HEK293 (cell line): ENCODE data around the gene RNF212.
A peak's percentile ranks its signal among the peaks of the same experiment; 100 is the strongest.

Experiments
- CTCF ChIA-PET: fragments of 350-600 bp; formaldehyde crosslinking; extraction: SDS; loops from one replicate; lab custom pipeline; 2021; ENCODE audit warnings: antibody characterized with exemption; lab: Yijun Ruan, JAX
- POLR2A ChIA-PET: fragments of 300-600 bp; formaldehyde crosslinking; extraction: SDS; loops from one replicate; lab custom pipeline; 2020; ENCODE audit warnings: antibody characterized with exemption, inconsistent platforms; lab: Yijun Ruan, JAX
- H3K27ac ChIP-seq: fragments of 200-500 bp; sonication (Bioruptor generic); 2 replicates; pipeline ENCODE4 v1.5.1; 2014; ENCODE audit warnings: low read depth, low read length, control low read depth, inconsistent platforms; ENCODE audit errors: extremely low read depth
- H3K36me3 ChIP-seq, 2 experiments: fragments of 200-500 bp in 1 of 2; sonication (Bioruptor generic) in 1 of 2; 1 replicate in 1 of 2; 2 replicates in 1 of 2; pipeline ENCODE4 v1.5.1; 2014 to 2017; ENCODE audit warnings: inconsistent platforms in 2 of 2, low read length in 2 of 2; ENCODE audit not compliant: control insufficient read depth in 2 of 2, insufficient read depth in 1 of 2
- H3K4me1 ChIP-seq: fragments of 200-500 bp; sonication (Bioruptor generic); 2 replicates; pipeline ENCODE4 v1.5.1; 2014; ENCODE audit warnings: mild to moderate bottlenecking, low read length, inconsistent platforms; ENCODE audit not compliant: control insufficient read depth, insufficient read depth
- H3K4me3 ChIP-seq: 2 replicates; pipeline ENCODE4 v1.5.1; 2011; ENCODE audit warnings: low read depth, mild to moderate bottlenecking, control low read depth, low read length, moderate library complexity
- H3K9me3 ChIP-seq: fragments of 200-500 bp; sonication (Bioruptor generic); 2 replicates; pipeline ENCODE4 v1.5.1; 2014; ENCODE audit warnings: low read depth, low read length, inconsistent platforms; ENCODE audit not compliant: control insufficient read depth, insufficient read depth
- EGR2 ChIP-seq: fragments of 450-650 bp; formaldehyde crosslinking; IDR thresholded peaks from 2 replicates; pipeline ENCODE4 v1.5.1; 2016; ENCODE audit warnings: low read depth, missing biosample characterization, missing genetic modification characterization
- HOXC10 ChIP-seq: sonication (generic); formaldehyde crosslinking; IDR thresholded peaks from 2 replicates; pipeline ENCODE4 v1.8.1; 2023; ENCODE audit warnings: mild to moderate bottlenecking, missing genetic modification reagents
- TCF7L2 ChIP-seq: IDR thresholded peaks from 2 replicates; pipeline ENCODE4 v1.6.1; 2011; ENCODE audit warnings: low read depth, mild to moderate bottlenecking, inconsistent platforms, low read length, moderate library complexity, borderline replicate concordance
- ZBTB44 ChIP-seq: fragments of 450-650 bp; IDR thresholded peaks from 2 replicates; pipeline ENCODE4 v1.5.1; 2018; ENCODE audit warnings: missing biosample characterization, mild to moderate bottlenecking, missing genetic modification characterization
- ZFHX2 ChIP-seq: fragments of 450-650 bp; formaldehyde crosslinking; conservative IDR thresholded peaks from 2 replicates; pipeline ENCODE4 v1.5.1; 2016; ENCODE audit warnings: missing biosample characterization, missing genetic modification characterization
- ZNF585B ChIP-seq: fragments of 450-650 bp; formaldehyde crosslinking; IDR thresholded peaks from 2 replicates; pipeline ENCODE4 v1.5.1; 2016; ENCODE audit warnings: missing biosample characterization, missing genetic modification characterization
- ZNF596 ChIP-seq: fragments of 450-650 bp; IDR thresholded peaks from 2 replicates; pipeline ENCODE4 v1.5.0; 2018; ENCODE audit warnings: missing biosample characterization, mild to moderate bottlenecking, missing genetic modification characterization, moderate library complexity
- ZNF623 ChIP-seq: fragments of 450-650 bp; formaldehyde crosslinking; IDR thresholded peaks from 2 replicates; pipeline ENCODE4 v1.5.1; 2016; ENCODE audit warnings: missing biosample characterization, missing genetic modification characterization
- ZNF639 ChIP-seq: fragments of 450-650 bp; formaldehyde crosslinking; IDR thresholded peaks from 2 replicates; pipeline ENCODE4 v1.5.1; 2016; ENCODE audit warnings: missing biosample characterization, missing genetic modification characterization
- ZNF660 ChIP-seq: fragments of 450-650 bp; IDR thresholded peaks from 2 replicates; pipeline ENCODE4 v1.5.1; 2018; ENCODE audit warnings: missing biosample characterization, mild to moderate bottlenecking, missing genetic modification characterization
- ZNF768 ChIP-seq: fragments of 450-650 bp; formaldehyde crosslinking; IDR thresholded peaks from 2 replicates; pipeline ENCODE4 v1.5.1; 2018; ENCODE audit warnings: missing biosample characterization, mild to moderate bottlenecking, missing genetic modification characterization
- ZNF776 ChIP-seq: fragments of 450-650 bp; formaldehyde crosslinking; IDR thresholded peaks from 2 replicates; pipeline ENCODE4 v1.5.0; 2017; ENCODE audit warnings: missing biosample characterization, missing genetic modification characterization, borderline replicate concordance
- ZNF837 ChIP-seq: fragments of 450-650 bp; formaldehyde crosslinking; IDR thresholded peaks from 2 replicates; pipeline ENCODE4 v1.5.1; 2016; ENCODE audit warnings: missing biosample characterization, missing genetic modification characterization
- ZSCAN5A ChIP-seq: fragments of 450-650 bp; formaldehyde crosslinking; IDR thresholded peaks from 2 replicates; pipeline ENCODE4 v1.5.1; 2016; ENCODE audit warnings: missing biosample characterization, missing genetic modification characterization
- TF ChIP-seq, protein P1 (sequence below): fragments of 450-650 bp; formaldehyde crosslinking; IDR thresholded peaks from 2 replicates; pipeline ENCODE4 v1.5.1; 2016; ENCODE audit warnings: missing biosample characterization, missing genetic modification characterization
- TF ChIP-seq, protein P2 (sequence below): fragments of 450-650 bp; formaldehyde crosslinking; IDR thresholded peaks from 2 replicates; pipeline ENCODE4 v1.5.1; 2016; ENCODE audit warnings: missing biosample characterization, missing genetic modification characterization
- TF ChIP-seq, protein P3 (sequence below): fragments of 450-650 bp; formaldehyde crosslinking; IDR thresholded peaks from 2 replicates; pipeline ENCODE4 v1.5.1; 2017; ENCODE audit warnings: missing biosample characterization, missing genetic modification characterization
- TF ChIP-seq, protein P4 (sequence below): fragments of 450-650 bp; formaldehyde crosslinking; IDR thresholded peaks from 2 replicates; pipeline ENCODE4 v1.5.1; 2017; ENCODE audit warnings: missing biosample characterization, missing genetic modification characterization

Gene RNF212

DNA sequence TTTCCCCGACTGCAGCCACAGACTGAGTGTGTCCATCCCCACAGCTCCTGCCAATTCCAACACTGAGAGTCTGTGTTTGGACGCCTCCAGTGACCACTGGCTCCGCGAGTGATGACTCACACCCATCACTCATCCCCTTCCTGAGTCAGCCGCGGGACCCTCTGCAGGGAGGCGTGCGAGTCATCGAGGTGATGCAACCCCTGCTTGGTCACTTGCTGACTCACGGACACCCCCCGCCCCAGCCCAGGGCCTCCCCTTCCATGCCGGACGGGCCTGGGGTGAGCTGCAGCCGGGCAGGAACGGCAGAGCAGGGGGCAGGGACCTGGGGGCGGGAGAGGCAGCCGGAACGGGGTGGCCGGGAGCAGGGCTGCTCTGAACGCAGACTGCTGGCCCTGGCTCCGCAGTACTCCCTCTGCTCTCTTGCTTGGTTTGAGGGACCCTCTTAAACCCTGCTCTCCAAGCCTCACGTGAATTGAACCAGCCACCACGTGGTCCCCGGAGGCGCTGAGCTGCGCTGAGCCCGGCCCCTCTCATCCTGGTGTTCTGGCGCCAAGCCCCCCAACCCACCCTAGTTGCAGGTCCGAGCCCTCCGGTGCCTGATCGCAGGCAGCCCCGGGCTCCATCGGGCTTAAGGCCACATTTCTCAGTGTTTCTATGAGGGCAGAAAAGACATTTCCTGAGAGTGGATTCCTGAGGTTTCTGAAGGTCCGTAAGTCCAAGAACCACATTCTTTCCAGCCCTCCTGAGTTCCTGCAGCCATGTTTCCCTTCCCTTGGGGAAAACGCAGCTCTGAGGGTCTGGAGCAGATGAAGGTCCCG, 69.5 kb downstream of the RNF212 start (continued):
- TF ChIP-seq ZNF837 (no peak), ZNF585B (tag by site-specific recombination) (no peak), ZNF776 (no peak), ZBTB44 (tag by site-specific recombination) (no peak)
- TF ChIP-seq, protein P1, sequence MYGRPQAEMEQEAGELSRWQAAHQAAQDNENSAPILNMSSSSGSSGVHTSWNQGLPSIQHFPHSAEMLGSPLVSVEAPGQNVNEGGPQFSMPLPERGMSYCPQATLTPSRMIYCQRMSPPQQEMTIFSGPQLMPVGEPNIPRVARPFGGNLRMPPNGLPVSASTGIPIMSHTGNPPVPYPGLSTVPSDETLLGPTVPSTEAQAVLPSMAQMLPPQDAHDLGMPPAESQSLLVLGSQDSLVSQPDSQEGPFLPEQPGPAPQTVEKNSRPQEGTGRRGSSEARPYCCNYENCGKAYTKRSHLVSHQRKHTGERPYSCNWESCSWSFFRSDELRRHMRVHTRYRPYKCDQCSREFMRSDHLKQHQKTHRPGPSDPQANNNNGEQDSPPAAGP (tag by site-specific recombination), result peak; percentile 98
- TF ChIP-seq, protein P2, sequence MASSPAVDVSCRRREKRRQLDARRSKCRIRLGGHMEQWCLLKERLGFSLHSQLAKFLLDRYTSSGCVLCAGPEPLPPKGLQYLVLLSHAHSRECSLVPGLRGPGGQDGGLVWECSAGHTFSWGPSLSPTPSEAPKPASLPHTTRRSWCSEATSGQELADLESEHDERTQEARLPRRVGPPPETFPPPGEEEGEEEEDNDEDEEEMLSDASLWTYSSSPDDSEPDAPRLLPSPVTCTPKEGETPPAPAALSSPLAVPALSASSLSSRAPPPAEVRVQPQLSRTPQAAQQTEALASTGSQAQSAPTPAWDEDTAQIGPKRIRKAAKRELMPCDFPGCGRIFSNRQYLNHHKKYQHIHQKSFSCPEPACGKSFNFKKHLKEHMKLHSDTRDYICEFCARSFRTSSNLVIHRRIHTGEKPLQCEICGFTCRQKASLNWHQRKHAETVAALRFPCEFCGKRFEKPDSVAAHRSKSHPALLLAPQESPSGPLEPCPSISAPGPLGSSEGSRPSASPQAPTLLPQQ (tag by site-specific recombination), result peak; percentile 84

DNA sequence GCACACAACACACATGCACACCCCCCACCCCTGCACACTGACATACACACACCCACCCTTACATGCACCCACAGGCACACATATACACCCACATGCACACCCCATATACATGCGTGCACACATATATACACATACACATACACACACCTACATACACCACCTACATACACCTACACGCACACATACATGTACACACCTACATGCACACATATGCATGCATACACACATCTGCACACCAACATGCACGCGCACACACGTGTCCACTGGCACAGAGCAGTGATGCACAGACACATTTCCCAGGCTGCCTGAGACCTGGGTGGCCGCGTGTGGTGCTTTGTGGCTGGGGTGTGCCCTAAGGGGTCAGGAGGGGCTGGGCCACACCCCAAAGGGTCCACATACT, 70.2 kb downstream of the RNF212 start:
- no peak overlapping the region for H3K27ac ChIP-seq
- ChIA-PET POLR2A (no interaction called here), CTCF (no interaction called here)
- H3K9me3 ChIP-seq, result no peaks in the 10 kb centered on the region
- H3K36me3 ChIP-seq, result no peaks in the 10 kb centered on the region
- no peak overlapping the region for H3K4me3 ChIP-seq
- TF ChIP-seq ZSCAN5A, result no peak
- no peak for TF ChIP-seq ZNF768
- TF ChIP-seq, protein P3, sequence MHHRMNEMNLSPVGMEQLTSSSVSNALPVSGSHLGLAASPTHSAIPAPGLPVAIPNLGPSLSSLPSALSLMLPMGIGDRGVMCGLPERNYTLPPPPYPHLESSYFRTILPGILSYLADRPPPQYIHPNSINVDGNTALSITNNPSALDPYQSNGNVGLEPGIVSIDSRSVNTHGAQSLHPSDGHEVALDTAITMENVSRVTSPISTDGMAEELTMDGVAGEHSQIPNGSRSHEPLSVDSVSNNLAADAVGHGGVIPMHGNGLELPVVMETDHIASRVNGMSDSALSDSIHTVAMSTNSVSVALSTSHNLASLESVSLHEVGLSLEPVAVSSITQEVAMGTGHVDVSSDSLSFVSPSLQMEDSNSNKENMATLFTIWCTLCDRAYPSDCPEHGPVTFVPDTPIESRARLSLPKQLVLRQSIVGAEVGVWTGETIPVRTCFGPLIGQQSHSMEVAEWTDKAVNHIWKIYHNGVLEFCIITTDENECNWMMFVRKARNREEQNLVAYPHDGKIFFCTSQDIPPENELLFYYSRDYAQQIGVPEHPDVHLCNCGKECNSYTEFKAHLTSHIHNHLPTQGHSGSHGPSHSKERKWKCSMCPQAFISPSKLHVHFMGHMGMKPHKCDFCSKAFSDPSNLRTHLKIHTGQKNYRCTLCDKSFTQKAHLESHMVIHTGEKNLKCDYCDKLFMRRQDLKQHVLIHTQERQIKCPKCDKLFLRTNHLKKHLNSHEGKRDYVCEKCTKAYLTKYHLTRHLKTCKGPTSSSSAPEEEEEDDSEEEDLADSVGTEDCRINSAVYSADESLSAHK, result no peak
- TF ChIP-seq, protein P4, sequence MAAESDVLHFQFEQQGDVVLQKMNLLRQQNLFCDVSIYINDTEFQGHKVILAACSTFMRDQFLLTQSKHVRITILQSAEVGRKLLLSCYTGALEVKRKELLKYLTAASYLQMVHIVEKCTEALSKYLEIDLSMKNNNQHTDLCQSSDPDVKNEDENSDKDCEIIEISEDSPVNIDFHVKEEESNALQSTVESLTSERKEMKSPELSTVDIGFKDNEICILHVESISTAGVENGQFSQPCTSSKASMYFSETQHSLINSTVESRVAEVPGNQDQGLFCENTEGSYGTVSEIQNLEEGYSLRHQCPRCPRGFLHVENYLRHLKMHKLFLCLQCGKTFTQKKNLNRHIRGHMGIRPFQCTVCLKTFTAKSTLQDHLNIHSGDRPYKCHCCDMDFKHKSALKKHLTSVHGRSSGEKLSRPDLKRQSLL, result no peak
- TF ChIP-seq EGR2, result peak; percentile 61; the same call in 1 of the 2 replicates
- no peak for TF ChIP-seq ZNF639 (tag by site-specific recombination)
- TF ChIP-seq ZNF623 (tag by site-specific recombination), result no peak
- no peak for TF ChIP-seq ZNF660
- TF ChIP-seq HOXC10, result no peak
- no peak for TF ChIP-seq TCF7L2
- no peak for TF ChIP-seq ZNF596 (tag by site-specific recombination)
- TF ChIP-seq ZFHX2 (tag by site-specific recombination), result peak; percentile 53
- no peaks in the 10 kb centered on the region; the same call in 1 of the 2 replicates for H3K4me1 ChIP-seq
